RWPE1 (cell line): ENCODE results near the gene XPR1.
"Not testable (repeated sequence)": the region's sequence is repeated elsewhere in the genome, so short reads cannot be mapped to it uniquely, and the experiment has no call there.

Experiments
- CTCF ChIA-PET: fragments of 350-600 bp; sonication (Branson Sonifier 250); formaldehyde crosslinking; extraction: SDS; loops from one replicate; lab custom pipeline; 2021; lab: Yijun Ruan, JAX
- POLR2A ChIA-PET: fragments of 400-600 bp; formaldehyde crosslinking; extraction: SDS; loops from one replicate; lab custom pipeline; 2020; ENCODE audit warnings: antibody characterized with exemption; ENCODE audit not compliant: low non-redundant PET; lab: Yijun Ruan, JAX
- DNase-seq: peaks from one replicate; pipeline ENCODE4 v3.0.0; 2012; ENCODE audit warnings: low spot score
- H3K27ac ChIP-seq: fragments of 450-650 bp; 2 replicates; pipeline ENCODE4 v1.5.1; 2017
- CTCF ChIP-seq: fragments of 450-650 bp; conservative IDR thresholded peaks from 2 replicates; pipeline ENCODE4 v1.5.1; 2017; ENCODE audit warnings: low read depth, mild to moderate bottlenecking

XPR1 gene

DNA sequence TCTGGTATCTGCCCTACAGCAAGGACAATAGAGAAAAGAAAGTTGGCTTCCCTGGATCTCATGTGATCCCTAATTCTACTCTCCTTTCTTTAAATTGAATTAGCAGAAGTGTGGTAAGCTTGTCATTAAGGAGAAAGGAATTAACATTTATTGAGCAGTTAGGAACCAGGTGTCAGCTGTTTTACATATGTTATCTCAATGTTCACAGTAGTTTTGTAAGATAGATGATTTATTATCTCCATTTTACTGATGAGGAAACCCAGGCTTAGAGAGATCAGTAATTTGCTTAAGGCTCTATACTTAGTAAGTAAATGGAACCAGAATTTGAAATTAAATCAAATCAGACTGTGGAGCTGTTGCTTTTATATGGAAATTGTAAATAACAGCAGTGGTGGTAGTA is 8.0 kb downstream of the XPR1 start:
- no peak for DNase-seq
- ChIA-PET CTCF (interaction anchor here (1.0 kb wide), 1 partner anchor 8 kb away, joined by 4 read pairs; the partner anchor contains the start of gene XPR1), POLR2A (interaction anchor here (0.5 kb wide), 1 partner anchor 221 kb away, joined by 3 read pairs; no protein-coding TSS in a partner anchor)
- no peak overlapping the region for H3K27ac ChIP-seq
- no peak for TF ChIP-seq CTCF

GRCh38 chr1:180640531-180640949 is 8.7 kb downstream of the XPR1 start:
- no peak for DNase-seq
- ChIA-PET CTCF (interaction anchor here (0.8 kb wide), 1 partner anchor 31 kb away, joined by 3 read pairs; no protein-coding TSS in a partner anchor), POLR2A (no interaction called here)
- no peak overlapping the region for H3K27ac ChIP-seq
- no peak for TF ChIP-seq CTCF

DNA sequence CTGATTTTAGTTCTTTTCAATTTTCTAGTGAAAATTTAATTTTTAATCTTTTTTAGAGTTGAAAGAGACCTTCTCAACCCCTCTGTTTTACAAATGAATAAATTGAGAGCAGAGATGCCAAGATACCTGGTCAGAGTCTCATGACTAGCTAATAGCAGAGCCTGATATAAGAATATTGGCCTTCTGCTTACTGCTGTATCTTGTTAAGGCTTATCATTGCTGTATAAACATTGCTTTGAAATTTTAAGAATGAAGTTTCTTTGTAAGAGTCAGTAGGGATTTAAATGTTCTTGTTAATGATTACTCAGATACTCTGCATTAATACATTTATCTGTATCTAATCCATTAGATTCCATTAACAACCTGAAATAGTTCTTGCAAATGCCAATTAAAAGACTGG is 9.8 kb downstream of the XPR1 start:
- ChIA-PET CTCF (interaction anchor here (0.6 kb wide), 2 partner anchors 454 to 669 kb away, joined by 3 read pairs; no protein-coding TSS in a partner anchor), POLR2A (no interaction called here)
- no peak for DNase-seq
- no peak for TF ChIP-seq CTCF
- H3K27ac ChIP-seq = no peak overlapping the region

DNA sequence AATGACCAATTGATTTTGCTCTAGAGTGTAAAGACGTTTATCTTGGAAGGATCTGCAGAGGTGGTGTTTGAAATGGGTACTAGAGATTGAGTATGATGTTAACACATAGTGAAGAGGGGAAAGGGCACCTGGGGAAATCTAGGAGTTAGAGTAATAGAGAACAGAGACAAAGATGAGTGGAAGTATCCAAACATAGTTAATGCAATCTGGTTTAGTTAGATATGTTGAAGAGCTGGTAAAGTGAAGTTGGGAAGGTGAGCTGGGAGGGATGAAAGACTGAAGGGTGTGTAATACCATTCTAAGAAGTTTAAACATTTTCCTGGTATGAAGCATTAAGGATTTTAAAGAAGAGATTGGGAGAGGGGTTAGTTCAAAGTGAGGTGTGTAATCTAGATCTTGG is 11.0 kb downstream of the XPR1 start:
- no peak for DNase-seq
- TF ChIP-seq CTCF = no peak
- POLR2A ChIA-PET = no interaction called here
- CTCF ChIA-PET = no interaction called here
- H3K27ac ChIP-seq = no peak overlapping the region

- ChIA-PET POLR2A (no interaction called here), CTCF (no interaction called here)
- H3K27ac ChIP-seq = no peak overlapping the region
- DNase-seq = no peak
- TF ChIP-seq CTCF = no peak
Measured at GRCh38 chr1:180643693-180644092, 11.9 kb downstream of the XPR1 start.

DNA sequence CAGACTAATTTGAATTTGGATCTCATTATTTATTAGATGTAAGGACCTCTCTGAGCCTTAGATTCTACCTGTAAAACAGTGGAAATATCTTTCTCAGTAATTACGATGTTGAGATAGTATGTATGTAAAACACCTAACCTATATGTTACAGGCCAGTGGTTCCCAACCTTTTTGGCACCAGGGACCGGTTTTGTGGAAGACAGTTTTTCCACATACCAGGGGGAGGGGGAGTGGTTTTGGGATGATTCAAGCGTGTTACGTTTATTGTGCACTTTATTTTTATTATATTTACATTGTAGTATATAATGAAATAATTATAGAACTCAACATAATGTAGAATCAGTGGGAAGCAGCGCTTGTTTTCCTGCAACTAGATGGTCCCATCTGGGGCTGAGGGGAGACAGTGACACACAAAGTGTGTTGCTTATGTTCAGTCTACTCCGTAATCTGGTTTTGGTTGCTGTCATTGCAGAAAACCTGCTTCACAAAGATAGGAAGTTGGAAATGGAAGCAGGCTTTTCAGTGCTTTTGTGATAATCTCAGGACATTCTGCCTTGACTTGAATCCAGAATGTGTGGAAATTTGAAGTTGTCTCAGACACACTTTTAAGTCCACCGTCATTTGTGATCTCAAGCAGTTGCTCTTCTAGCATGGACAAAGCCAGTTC is 12.8 kb downstream of the XPR1 start:
- DNase-seq = no peak
- no peak overlapping the region for H3K27ac ChIP-seq
- ChIA-PET CTCF (no interaction called here), POLR2A (no interaction called here)
- TF ChIP-seq CTCF = no peak

DNA sequence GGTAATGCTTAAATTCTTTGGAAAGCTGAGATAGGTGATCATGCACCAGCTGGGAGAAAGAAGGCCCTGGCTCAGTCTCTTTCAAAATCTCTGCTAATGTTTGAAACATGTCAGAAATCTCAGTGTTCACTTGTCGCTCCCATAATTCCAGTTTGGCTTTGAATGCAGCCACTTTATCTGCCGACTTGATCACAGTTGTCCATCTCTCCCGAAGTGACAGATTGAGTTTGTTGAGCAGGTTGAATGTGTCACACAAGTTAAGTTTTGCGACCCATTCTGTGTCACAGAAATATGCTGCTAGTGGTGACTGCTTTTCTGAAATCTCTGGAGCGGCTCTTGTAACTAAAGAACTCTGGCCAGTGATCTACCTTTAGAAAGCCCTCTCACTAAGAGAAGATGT is 13.4 kb downstream of the XPR1 start:
- CTCF ChIA-PET, DNase-seq, H3K27ac ChIP-seq, POLR2A ChIA-PET: not testable (repeated sequence)
